ENCODE data around the gene MLPH.

DNA sequence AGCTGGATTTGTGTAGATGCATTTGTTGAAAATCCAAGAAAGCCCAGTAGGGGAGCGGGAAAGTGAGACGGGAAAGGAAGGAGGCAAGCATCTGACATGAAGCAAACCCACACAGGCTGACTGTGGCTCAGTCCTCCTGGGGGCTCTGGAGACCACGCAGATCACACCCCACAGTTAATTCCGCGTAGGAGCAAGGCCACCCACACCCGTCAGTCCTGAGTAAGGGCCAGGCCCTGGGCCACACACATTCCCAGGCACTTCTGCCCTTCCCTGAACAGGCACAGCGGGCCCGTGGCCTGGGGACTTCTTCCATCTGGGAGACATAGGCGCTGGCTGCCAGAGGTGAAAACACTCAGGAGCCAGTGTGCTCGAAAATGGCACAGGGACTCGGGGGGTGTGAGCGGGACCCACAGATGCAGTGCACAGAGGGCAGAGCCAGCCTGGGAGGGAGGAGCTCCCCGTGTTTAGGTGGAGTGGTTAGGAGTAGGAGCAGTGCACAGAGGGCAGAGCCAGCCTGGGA, 59.9 kb downstream of the MLPH start:
- TF ChIP-seq POLR2A (IDR thresholded peaks at IDR 0.05) = no peak
- TF ChIP-seq POLR2AphosphoS5 (IDR thresholded peaks at IDR 0.05; ENCODE audit: insufficient read depth in 1 of 2, low read depth in 1 of 2) = no peak
- no peak for TF ChIP-seq CTCF (IDR thresholded peaks at IDR 0.05)
